Mucosa of stomach (tissue), 1 donor: ENCODE measurements around the gene CCT8.

ENCODE experiments used
- H3K27me3 ChIP-seq: one replicate; pipeline ENCODE4 v1.7.0; 2013; ENCODE audit warnings: mild to moderate bottlenecking, low read length; ENCODE audit not compliant: control insufficient read depth, insufficient read depth
- H3K36me3 ChIP-seq: one replicate; pipeline ENCODE4 v1.7.0; 2013; ENCODE audit warnings: low read length; ENCODE audit not compliant: control insufficient read depth, insufficient read depth
- H3K4me1 ChIP-seq: one replicate; pipeline ENCODE4 v1.7.0; 2013; ENCODE audit warnings: mild to moderate bottlenecking, low read length; ENCODE audit not compliant: control insufficient read depth, insufficient read depth
- H3K4me3 ChIP-seq: one replicate; pipeline ENCODE4 v1.7.0; 2013; ENCODE audit warnings: low read length
- H3K9ac ChIP-seq: one replicate; pipeline ENCODE4 v1.7.0; 2013; ENCODE audit warnings: mild to moderate bottlenecking, low read length, moderate library complexity
- H3K9me3 ChIP-seq: one replicate; pipeline ENCODE4 v1.7.0; 2013; ENCODE audit warnings: mild to moderate bottlenecking, low read length, moderate library complexity; ENCODE audit not compliant: control insufficient read depth
- donor health status: Pancreatic carcinoma.

CCT8 gene, protein sequence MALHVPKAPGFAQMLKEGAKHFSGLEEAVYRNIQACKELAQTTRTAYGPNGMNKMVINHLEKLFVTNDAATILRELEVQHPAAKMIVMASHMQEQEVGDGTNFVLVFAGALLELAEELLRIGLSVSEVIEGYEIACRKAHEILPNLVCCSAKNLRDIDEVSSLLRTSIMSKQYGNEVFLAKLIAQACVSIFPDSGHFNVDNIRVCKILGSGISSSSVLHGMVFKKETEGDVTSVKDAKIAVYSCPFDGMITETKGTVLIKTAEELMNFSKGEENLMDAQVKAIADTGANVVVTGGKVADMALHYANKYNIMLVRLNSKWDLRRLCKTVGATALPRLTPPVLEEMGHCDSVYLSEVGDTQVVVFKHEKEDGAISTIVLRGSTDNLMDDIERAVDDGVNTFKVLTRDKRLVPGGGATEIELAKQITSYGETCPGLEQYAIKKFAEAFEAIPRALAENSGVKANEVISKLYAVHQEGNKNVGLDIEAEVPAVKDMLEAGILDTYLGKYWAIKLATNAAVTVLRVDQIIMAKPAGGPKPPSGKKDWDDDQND

DNA sequence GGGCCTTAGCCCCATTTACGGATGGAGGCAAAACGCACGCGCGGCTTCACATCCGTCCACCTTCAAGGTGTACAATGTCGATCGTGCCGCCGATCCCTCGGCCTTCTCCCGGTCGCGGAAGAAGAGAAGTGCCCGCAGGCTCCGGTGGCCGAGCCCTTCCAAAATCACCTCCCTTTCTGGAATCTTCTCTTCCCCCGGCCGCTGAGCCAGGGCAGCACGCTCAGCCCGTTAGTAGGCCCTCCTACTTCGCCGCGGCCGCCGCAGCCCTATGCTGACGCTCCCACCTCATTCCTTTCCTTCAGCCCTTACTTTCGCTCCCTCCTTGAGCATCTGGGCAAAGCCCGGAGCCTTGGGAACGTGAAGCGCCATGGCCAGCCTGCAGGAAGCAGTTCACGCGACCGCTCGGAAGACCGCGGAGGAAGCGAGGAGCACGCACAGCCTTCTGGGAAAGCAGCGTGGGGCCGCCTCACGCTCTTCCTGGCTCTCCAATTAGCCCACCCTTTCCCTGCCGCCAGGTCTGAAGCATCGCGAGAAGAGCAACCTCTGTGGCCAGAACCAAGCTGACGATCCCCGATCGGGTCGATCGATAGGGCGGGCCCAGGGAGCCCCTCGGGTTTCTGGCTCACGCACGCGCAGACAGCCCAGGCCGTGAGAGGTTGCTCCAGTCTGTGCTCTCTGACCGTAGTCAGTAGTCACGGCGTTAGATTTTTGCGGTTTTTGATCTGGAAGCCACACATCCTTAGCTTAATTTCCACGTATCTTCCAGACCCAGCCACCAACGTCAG lies at the start of gene CCT8:
Gene CCT8 (minus strand): TSS at position 427 of the 785 bp plus-strand sequence. CDS start 58 bp downstream, at position 369.
- H3K4me1 ChIP-seq, result peaks cover 14% of the 10 kb centered on the region
- no peaks in the 10 kb centered on the region for H3K36me3 ChIP-seq
- peak within 1 kb of the TSS; percentile 95 for H3K4me3 ChIP-seq
- no peaks in the 10 kb centered on the region for H3K27me3 ChIP-seq
- peak within 1 kb of the TSS; percentile 91 for H3K9ac ChIP-seq
- H3K9me3 ChIP-seq, result no peaks in the 10 kb centered on the region

DNA sequence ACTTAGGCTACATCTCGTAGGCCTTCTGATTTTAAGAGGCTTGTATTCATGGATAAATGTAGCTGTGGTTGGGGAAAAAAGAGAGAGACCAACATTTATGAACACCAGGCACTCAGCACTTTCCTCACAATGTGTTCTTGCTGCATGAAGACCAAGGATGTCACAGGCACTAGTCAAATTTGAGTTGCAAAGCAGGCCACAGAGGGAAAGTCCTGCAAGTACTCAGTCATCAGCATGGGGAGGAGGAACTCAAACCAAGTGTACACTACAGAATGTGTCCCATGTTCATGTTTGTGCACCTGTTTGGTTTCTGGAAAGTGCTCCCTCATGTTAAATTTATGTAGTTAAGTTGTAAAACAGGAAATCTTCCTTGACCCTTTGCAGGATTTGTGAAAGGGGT lies 48.3 kb upstream of the CCT8 start:
- Histone ChIP-seq H3K9me3 (no peaks in the 10 kb centered on the region), H3K9ac (no peak overlapping the region), H3K4me3 (no peak overlapping the region), H3K36me3 (no peaks in the 10 kb centered on the region), H3K4me1 (no peaks in the 10 kb centered on the region), H3K27me3 (no peaks in the 10 kb centered on the region)

DNA sequence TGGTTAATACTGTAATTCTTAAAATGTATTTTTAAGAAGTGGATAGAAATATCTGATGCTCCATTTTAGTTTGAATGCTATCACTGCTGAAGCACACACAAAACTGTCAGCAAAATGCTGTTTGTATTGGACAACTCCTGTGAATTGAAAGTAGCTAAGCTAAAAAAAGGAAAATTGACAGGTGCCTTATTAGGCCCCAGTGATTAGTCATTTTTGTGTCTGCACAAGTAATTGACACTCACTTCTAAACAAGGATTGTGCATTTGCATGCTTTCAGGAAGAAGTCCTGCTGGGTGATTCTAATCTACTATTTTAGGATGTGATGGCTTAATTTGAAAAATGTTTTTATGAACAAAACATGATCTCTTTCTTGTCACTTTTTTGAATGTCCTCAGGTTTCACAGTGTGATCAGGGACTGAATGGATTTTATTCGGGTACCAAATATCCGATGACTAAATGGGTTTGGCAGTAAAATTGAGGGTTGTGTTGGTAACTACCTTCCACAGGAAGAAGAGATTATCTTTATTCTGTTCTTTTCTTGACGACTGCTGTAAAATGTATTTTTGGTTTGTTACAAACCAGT lies 44.0 kb upstream of the CCT8 start:
- H3K36me3 ChIP-seq, result no peaks in the 10 kb centered on the region
- H3K4me1 ChIP-seq, result no peaks in the 10 kb centered on the region
- no peak overlapping the region for H3K4me3 ChIP-seq
- no peaks in the 10 kb centered on the region for H3K27me3 ChIP-seq
- no peak overlapping the region for H3K9ac ChIP-seq
- H3K9me3 ChIP-seq, result no peaks in the 10 kb centered on the region

DNA sequence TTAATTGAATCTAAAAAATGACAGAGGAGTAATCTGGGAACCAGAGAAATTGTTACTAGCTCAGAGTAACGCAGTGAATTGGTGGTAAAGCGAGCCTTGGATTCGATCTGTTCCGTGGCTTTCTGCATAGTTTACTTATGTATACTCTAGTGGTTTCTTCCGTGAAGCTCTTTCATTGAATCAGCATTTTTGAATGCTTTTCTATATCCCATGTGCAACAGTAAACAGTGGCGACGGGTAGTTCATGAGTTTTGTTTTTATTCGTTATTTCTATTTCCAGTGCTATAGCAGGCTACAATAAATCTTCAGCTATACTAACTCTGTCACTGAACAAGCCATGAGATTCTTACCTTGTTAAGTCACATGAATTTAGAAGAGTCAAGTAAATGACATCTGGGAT lies 42.5 kb upstream of the CCT8 start:
- H3K9me3 ChIP-seq, result no peaks in the 10 kb centered on the region
- no peaks in the 10 kb centered on the region for H3K4me1 ChIP-seq
- no peak overlapping the region for H3K4me3 ChIP-seq
- no peak overlapping the region for H3K9ac ChIP-seq
- H3K27me3 ChIP-seq, result no peaks in the 10 kb centered on the region
- H3K36me3 ChIP-seq, result no peaks in the 10 kb centered on the region

DNA sequence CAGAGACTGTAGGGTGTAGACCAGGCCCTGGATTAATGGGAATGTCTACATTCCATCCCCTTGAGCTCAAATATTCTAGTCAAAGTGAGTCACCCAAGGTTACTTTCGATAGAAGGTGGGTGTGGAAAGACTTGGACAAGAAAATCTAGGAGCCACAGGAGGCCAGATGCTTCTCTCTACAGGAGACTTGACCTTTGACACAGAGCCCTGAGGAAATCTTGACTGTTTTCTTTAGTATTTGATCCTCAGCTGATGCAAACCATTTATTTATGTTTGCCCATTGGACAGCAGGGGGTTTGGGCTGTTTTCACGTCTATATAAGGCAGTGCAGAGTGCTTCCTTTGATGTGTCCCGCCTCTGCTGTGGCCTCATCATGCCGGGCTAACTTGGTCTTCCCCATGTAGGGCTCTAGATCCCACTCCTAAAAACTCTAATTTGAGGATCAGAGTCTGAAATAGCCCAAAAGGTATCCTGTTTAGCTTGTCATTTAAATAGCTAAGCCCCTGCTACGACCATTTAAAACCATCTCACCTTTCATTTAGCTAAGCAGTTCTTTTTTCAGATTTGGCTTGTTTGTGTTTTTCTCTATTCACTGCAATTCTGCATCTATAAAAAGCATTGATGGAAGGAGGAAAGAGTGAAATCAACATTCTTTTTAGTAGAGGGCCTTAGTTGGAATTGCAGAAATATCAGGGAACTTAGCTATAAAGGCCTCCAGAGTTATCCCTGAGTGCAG lies 41.5 kb upstream of the CCT8 start:
- no peak overlapping the region for H3K9ac ChIP-seq
- H3K4me3 ChIP-seq, result no peak overlapping the region
- H3K27me3 ChIP-seq, result no peaks in the 10 kb centered on the region
- H3K4me1 ChIP-seq, result no peaks in the 10 kb centered on the region
- H3K9me3 ChIP-seq, result no peaks in the 10 kb centered on the region
- H3K36me3 ChIP-seq, result no peaks in the 10 kb centered on the region

DNA sequence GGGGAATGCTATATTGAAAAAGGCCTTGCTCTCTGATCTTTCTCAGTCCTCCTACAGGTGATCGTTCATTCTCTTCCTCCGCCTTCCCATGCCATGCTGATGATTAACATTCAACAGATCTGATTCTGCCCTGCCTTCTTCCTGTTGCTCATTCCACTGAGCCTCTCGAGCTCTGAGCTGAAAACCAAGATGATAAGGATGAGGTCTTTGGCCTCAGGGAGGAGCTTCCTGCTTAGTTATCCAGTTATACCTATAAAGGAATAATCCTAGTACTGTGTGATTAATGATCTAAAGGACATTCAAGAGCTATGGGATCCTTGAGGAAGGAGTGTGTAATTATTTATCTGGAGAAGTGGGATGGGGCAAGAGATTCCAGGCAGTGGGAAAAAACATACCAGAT lies 31.8 kb upstream of the CCT8 start:
- Histone ChIP-seq H3K4me1 (no peaks in the 10 kb centered on the region), H3K27me3 (no peaks in the 10 kb centered on the region), H3K36me3 (no peaks in the 10 kb centered on the region), H3K9ac (no peak overlapping the region), H3K9me3 (no peaks in the 10 kb centered on the region), H3K4me3 (no peak overlapping the region)

DNA sequence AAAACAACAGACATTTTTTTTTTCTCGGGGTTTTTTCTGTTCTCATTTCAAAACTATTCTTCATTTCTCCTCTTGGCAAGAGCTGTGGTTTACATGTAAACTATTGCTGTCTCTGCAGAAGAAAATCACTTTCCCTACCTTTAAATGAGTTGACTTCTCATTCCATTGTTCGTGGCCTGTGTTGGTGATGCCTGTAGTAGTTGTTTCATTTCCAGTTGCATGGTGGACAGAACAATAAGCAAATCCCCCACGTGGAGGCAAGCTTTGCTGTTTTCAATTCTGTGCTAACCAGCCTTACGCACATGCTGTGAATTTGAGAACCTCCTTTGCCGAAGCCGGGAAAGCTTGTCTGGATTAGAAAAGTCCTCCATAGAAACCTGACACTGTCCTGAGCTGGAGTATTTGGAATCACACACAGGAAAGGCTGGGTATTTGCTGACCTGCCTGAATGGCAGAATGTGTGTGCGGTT lies 30.8 kb upstream of the CCT8 start:
- no peaks in the 10 kb centered on the region for H3K36me3 ChIP-seq
- H3K9me3 ChIP-seq, result no peaks in the 10 kb centered on the region
- H3K4me1 ChIP-seq, result no peaks in the 10 kb centered on the region
- no peaks in the 10 kb centered on the region for H3K27me3 ChIP-seq
- H3K9ac ChIP-seq, result no peak overlapping the region
- H3K4me3 ChIP-seq, result no peak overlapping the region

DNA sequence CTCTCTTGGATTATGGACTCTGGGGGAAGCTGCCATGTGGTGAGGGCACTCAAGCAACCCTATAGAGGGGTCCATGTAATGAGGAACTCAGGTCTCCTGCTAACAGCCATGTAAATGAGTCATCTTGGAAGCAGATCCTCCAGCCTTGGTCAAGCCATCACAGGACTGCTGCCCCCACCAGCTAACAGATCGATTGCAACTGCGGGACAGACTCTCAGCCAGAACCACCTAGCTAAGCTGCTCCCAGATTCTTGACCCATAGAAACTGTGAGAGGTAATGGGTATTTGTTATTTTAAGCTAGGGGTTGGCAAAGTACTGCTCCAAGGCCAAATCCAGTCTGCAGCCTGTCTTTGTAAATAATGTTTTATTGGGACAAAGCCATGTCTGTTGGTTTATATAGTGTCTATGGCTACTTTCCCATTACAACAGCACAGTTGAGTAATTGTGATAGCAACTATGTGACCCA lies 29.4 kb upstream of the CCT8 start:
- Histone ChIP-seq H3K36me3 (no peaks in the 10 kb centered on the region), H3K27me3 (no peaks in the 10 kb centered on the region), H3K4me1 (no peaks in the 10 kb centered on the region), H3K9ac (no peak overlapping the region), H3K4me3 (no peak overlapping the region), H3K9me3 (no peaks in the 10 kb centered on the region)

DNA sequence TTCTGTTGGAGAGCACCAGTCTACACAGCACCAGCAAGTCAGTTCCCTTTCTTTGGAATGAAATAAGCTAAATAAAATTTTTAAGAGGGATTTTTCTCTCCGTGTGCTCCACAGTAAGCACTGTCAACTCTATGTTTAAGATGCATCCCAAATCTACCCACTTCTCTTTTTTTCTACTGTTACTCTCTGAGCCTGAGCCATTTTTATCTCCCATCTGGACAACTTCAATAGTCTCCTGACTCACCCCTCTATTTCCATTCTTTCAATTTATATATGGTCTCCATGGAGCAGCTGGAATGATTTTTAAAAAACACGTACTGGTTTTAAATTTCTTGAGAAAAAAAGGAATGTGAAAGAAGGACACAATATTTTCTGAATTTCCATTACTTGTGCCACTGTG lies 24.7 kb upstream of the CCT8 start:
- no peaks in the 10 kb centered on the region for H3K9me3 ChIP-seq
- H3K27me3 ChIP-seq, result no peaks in the 10 kb centered on the region
- no peak overlapping the region for H3K4me3 ChIP-seq
- no peaks in the 10 kb centered on the region for H3K36me3 ChIP-seq
- H3K4me1 ChIP-seq, result no peaks in the 10 kb centered on the region
- no peak overlapping the region for H3K9ac ChIP-seq

DNA sequence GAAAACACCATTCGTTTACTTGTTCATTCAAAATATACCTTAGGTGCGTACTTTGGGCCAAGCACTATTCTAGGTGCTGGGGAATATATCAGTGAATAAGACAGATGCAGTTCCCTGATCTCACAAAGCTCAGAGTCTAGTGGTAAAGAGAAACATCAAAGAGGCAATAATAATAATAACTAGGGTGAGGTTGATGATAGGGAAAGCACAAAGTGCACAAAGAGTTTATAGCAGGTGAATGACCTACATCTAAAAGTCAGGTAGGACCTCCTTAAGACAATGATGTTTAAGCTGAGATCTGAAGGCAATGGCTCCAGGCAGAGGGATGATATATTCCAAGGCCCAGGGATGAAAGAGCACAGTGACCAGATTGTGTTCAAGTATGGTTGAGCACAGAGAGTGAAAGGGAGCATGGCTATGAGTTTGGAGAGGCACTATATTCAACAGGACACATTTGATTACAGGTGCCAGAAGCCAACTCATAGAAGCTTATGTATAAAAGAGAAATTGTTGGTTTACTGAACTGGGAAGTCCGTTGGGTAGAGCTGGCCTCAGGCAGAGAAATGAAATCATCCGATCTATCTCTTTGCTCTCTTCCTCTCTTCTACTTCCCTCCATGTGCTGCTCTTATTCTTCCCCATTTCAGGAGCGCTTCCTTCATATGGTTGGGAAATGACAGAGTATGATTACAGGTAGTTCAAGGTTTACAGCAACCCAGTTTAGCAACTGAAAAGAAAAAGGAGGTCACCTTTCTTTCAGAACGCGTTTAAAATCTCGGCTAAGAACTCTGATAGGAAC lies 23.0 kb upstream of the CCT8 start:
- no peak overlapping the region for H3K4me3 ChIP-seq

More for the DNA sequence above, 23.0 kb upstream of the CCT8 start:
- H3K27me3 ChIP-seq, result no peaks in the 10 kb centered on the region
- no peaks in the 10 kb centered on the region for H3K36me3 ChIP-seq
- H3K9ac ChIP-seq, result no peak overlapping the region
- H3K4me1 ChIP-seq, result no peaks in the 10 kb centered on the region
- no peaks in the 10 kb centered on the region for H3K9me3 ChIP-seq
